Upper lobe of left lung (tissue), 6 donors: ENCODE results near the gene ELF1. TPM values are rescaled to one million over a fixed set of nuclear protein-coding genes. Genes with fewer than 3 reads are reported as not detected.

Source experiments
- ATAC-seq, 2 donors: fragments of 200-7000 bp; cut with Tn5 transposase; one replicate each; pipeline ENCODE4 v1.9.1; 2022; ENCODE audit warnings: mild to moderate bottlenecking in 2 of 2, moderate library complexity in 2 of 2; ENCODE audit not compliant: low FRiP score in 2 of 2
- DNase-seq, 2 donors: peaks; one replicate each; pipeline ENCODE4 v3.0.0-alpha.2; 2019 to 2020
- H3K27ac ChIP-seq, 4 donors: fragments of 200-600 bp; sonication (generic); one replicate each; pipeline ENCODE4 v1.5.1; 2016 to 2019
- H3K27me3 ChIP-seq, 4 donors: fragments of 200-600 bp; sonication (generic); one replicate each; pipeline ENCODE4 v1.5.1; 2017 to 2019
- H3K36me3 ChIP-seq, 4 donors: fragments of 200-600 bp; sonication (generic); one replicate each; pipeline ENCODE4 v1.5.1; 2016 to 2019
- H3K4me1 ChIP-seq, 4 donors: fragments of 200-600 bp; sonication (generic); one replicate each; pipeline ENCODE4 v1.5.1; 2018 to 2019
- H3K4me3 ChIP-seq, 4 donors: fragments of 200-600 bp; sonication (generic); one replicate each; pipeline ENCODE4 v1.5.1; 2017 to 2019; ENCODE audit warnings: mild to moderate bottlenecking in 2 of 4, moderate library complexity in 1 of 4
- H3K9me3 ChIP-seq, 4 donors: fragments of 200-600 bp; sonication (generic); one replicate each; pipeline ENCODE4 v1.5.1; 2018 to 2019
- EP300 ChIP-seq, 4 donors: sonication (generic); formaldehyde crosslinking; IDR thresholded peaks; one replicate each; pipeline ENCODE4 v1.5.1; 2017; ENCODE audit warnings: antibody characterized with exemption in 4 of 4, control low read depth in 2 of 4
- POLR2A ChIP-seq, 4 donors: fragments of 450-650 bp; IDR thresholded peaks; one replicate each; pipeline ENCODE4 v1.5.1; 2016 to 2017; ENCODE audit warnings: antibody characterized with exemption in 4 of 4, mild to moderate bottlenecking in 2 of 4
- POLR2AphosphoS5 ChIP-seq, 2 donors: sonication (generic); formaldehyde crosslinking; IDR thresholded peaks; one replicate each; pipeline ENCODE4 v1.5.1; 2017; ENCODE audit warnings: antibody characterized with exemption in 2 of 2
- WGBS, 2 donors: methylation state at CpG; one replicate each; pipeline ENCODE4 v1.1.5; 2017 to 2018; 5-methylcytosine and 5-hydroxymethylcytosine counted together
- total RNA-seq, 6 donors: library from RNA; depleted of rRNA in 4 of 6; stranded (reverse); fragments of >200 nt in 4 of 6; gene quantifications; one replicate each; pipeline versions ENCODE4 v1.1.0 to v1.2.1, GENCODE V29; 2016 to 2021
- TF ChIP-seq, protein P1 (sequence below), 6 experiments: fragments of 450-650 bp in 4 of 6; fragments of 200-600 bp in 2 of 6; sonication (generic) in 2 of 6; IDR thresholded peaks; one replicate each; pipeline ENCODE4 v1.5.1; 2016 to 2019; ENCODE audit warnings: antibody characterized with exemption in 6 of 6
- donor health status: DM: no; HTN: no; CAD: no; lungs with moderate emphysema.
- donor health status: DM: no; HTN: yes; CAD: no; lungs with severe emphysema.

ELF1 gene
- total RNA-seq, 6 donors from 2014 or later, result 52.6 to 134 (median 78.6) TPM

DNA sequence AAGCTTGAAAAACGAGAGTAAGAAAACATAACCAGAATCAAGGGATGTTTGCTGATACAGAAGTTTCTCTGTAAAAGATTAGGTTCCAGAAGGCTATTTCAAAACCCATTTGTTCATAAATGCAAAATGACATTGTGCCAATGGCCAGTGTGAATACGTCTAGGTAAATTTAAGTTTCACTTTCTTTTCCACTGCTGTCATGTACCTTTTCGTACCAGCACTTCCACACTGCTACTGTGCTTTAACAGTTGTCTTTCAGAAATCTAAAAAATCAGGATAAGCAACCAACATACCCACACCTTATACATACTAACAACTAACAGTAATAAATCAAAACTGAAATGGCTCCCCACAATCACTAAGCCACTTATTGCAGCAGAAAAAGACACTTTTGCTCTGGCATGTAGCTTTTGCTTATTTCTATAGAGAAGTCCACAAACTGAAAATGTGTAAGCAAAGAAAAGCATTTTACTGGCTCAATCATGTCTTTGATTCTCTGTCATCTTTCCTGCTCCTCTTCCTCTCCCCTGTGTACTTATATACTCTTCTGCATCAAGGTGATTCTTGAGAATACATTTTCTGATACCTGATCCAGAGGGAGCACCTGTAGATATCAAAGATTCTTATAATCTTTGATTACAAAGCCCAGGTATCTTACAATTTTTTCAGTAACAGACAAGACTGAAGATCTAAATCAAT, 34.3 kb downstream of the ELF1 start:
- TF ChIP-seq, protein P1, sequence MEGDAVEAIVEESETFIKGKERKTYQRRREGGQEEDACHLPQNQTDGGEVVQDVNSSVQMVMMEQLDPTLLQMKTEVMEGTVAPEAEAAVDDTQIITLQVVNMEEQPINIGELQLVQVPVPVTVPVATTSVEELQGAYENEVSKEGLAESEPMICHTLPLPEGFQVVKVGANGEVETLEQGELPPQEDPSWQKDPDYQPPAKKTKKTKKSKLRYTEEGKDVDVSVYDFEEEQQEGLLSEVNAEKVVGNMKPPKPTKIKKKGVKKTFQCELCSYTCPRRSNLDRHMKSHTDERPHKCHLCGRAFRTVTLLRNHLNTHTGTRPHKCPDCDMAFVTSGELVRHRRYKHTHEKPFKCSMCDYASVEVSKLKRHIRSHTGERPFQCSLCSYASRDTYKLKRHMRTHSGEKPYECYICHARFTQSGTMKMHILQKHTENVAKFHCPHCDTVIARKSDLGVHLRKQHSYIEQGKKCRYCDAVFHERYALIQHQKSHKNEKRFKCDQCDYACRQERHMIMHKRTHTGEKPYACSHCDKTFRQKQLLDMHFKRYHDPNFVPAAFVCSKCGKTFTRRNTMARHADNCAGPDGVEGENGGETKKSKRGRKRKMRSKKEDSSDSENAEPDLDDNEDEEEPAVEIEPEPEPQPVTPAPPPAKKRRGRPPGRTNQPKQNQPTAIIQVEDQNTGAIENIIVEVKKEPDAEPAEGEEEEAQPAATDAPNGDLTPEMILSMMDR (IDR thresholded peaks at IDR 0.05), result no peak
- TF ChIP-seq POLR2AphosphoS5 (IDR thresholded peaks at IDR 0.05) (no peak), EP300 (IDR thresholded peaks at IDR 0.05) (no peak), POLR2A (IDR thresholded peaks at IDR 0.05) (no peak)
- Histone ChIP-seq H3K9me3 (no peaks in the 10 kb centered on the region), H3K27me3 (no peaks in the 10 kb centered on the region), H3K27ac (peak overlapping the region; percentile 76 to 91 (median 86)), H3K4me1 (peaks cover 36 to 62% (median 46%) of the 10 kb centered on the region in 4 donors), H3K36me3 (no peaks in the 10 kb centered on the region), H3K4me3 (peak overlapping the region in 2 of 4 donors; percentile 31 to 35)
- ATAC-seq, result peak in 1 of 2 donors; percentile 44
- WGBS, 2 donors, result 13 to 17% methylated on average over 3 of the region's 3 CpGs
- DNase-seq, result no peak

DNA sequence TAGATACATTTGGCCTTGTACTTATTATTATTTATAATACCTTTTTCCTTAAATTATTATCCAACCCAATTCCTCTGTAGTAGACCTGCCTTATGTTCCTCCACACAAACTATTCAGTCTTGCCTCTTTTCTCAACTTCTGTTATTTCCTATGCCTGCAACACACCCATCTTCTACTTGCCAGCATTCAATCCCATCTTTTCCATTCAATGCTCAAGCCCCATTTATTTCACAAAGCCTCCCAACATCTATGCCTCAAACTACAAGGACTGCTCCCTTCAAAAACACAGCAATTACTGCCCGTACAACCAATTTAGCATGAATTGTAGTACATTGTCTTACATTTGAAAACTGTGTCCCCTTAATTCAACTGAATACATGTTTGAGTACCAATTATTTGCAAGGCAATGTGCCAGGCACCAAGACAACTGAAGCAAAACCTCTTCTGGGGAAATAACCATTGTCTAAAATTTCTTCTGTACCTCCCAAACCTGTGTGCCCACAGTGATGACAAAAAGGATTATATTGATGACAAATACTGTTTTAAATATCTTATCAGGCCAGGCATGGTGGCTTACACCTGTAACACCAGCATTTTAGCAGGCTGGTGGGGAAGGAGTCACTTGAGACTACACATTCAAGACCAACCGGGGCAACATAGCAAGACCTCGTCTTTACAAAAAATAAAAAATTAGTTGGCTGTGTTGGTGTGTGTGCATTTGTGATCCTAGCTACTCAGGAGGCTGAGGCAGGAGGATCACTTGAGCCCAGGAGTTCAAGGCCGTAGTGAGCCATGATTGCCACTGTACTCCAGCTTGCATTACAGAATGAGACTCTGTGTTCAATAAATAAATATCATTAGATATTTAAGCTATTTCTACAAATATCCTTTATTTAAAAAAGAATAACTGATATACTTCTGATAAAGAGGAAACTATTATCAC, 35.1 kb downstream of the ELF1 start:
- peak overlapping the region in 2 of 4 donors; percentile 31 to 51 for H3K4me3 ChIP-seq
- no peaks in the 10 kb centered on the region for H3K36me3 ChIP-seq
- 59 to 61% methylated on average over 4 of the region's 4 CpGs for WGBS, 2 donors
- peak overlapping the region; percentile 76 to 91 (median 86) for H3K27ac ChIP-seq
- no peaks in the 10 kb centered on the region for H3K27me3 ChIP-seq
- DNase-seq (no peak), ATAC-seq (no peak)
- TF ChIP-seq POLR2AphosphoS5 (IDR thresholded peaks at IDR 0.05), result no peak
- TF ChIP-seq, protein P1 (IDR thresholded peaks at IDR 0.05), result no peak
- TF ChIP-seq POLR2A (IDR thresholded peaks at IDR 0.05), result no peak
- no peak for TF ChIP-seq EP300 (IDR thresholded peaks at IDR 0.05)
- no peaks in the 10 kb centered on the region for H3K9me3 ChIP-seq
- peaks cover 36 to 70% (median 48%) of the 10 kb centered on the region in 4 donors for H3K4me1 ChIP-seq

DNA sequence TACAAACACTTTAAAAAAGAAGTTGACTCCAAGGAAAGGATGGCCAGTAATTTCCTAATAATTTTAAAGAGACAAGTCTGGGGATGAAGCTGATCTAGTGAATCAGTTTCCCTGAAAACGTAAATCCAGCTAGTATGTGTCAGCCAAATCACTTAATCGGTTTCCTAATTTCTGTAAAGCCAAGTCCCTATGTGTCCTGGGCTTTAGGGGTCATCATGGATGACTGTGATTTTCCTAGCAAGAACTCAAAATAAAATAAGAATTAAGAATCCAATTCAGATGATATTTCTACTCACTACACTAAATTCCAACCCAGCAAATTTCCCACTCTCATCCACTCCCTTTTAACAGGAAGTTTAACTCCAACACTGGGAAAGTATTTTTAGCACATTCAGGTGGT, 35.9 kb downstream of the ELF1 start:
- Histone ChIP-seq H3K27ac (peak overlapping the region; percentile 76 to 91 (median 86)), H3K4me3 (peak overlapping the region in 2 of 4 donors; percentile 38 to 51), H3K27me3 (no peaks in the 10 kb centered on the region), H3K4me1 (peaks cover 36 to 76% (median 52%) of the 10 kb centered on the region in 4 donors), H3K9me3 (no peaks in the 10 kb centered on the region), H3K36me3 (no peaks in the 10 kb centered on the region)
- TF ChIP-seq POLR2AphosphoS5 (IDR thresholded peaks at IDR 0.05) (no peak), POLR2A (IDR thresholded peaks at IDR 0.05) (no peak), EP300 (IDR thresholded peaks at IDR 0.05) (no peak)
- TF ChIP-seq, protein P1 (IDR thresholded peaks at IDR 0.05), result no peak
- peak in 1 of 2 donors; percentile 30 for ATAC-seq
- 17 to 24% methylated on average over 2 of the region's 2 CpGs for WGBS, 2 donors
- DNase-seq, result no peak

DNA sequence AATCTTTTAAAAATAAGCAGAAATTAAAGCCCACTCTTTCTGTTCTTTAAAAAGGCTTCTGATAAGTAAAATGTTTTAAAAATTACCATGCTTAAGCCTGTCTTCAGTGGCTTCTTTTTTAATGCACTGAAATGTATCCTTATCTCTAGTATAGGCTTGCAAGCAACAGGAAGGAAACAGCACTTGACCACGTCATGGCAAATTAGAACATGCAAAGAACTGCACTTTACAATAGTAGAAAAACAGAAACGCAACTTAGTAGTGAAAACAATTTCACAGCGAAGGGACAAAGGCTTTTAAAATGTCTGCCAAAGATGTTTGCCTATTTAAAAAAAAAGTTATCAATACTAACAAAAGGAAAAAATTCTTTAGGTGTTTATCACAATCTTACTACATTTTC, 36.3 kb downstream of the ELF1 start:
- peak in 1 of 2 donors; percentile 79 for TF ChIP-seq POLR2AphosphoS5 (IDR thresholded peaks at IDR 0.05)
- peak in 3 of 4 donors; percentile 29 to 86 (median 85) for TF ChIP-seq POLR2A (IDR thresholded peaks at IDR 0.05)
- TF ChIP-seq, protein P1 (IDR thresholded peaks at IDR 0.05), result no peak
- TF ChIP-seq EP300 (IDR thresholded peaks at IDR 0.05), result peak; percentile 10 to 94 (median 68)
- Histone ChIP-seq H3K27me3 (no peaks in the 10 kb centered on the region), H3K4me1 (peaks cover 41 to 76% (median 56%) of the 10 kb centered on the region in 4 donors), H3K4me3 (peak overlapping the region in 3 of 4 donors; percentile 32 to 51 (median 38)), H3K27ac (peak overlapping the region; percentile 76 to 91 (median 86)), H3K36me3 (no peaks in the 10 kb centered on the region), H3K9me3 (no peaks in the 10 kb centered on the region)
- ATAC-seq (peak; percentile 78 to 79), DNase-seq (peak in 1 of 2 donors; percentile 83)
- WGBS, 2 donors, result 0 to 8% methylated on average over 3 of the region's 3 CpGs
